Astrocyte (in vitro differentiated cells and primary cell): ENCODE results near the gene LRP1B.

Source experiments
- CTCF ChIP-seq: IDR thresholded peaks from 2 replicates; pipeline ENCODE4 v1.5.1; 2011; ENCODE audit warnings: low read depth, mild to moderate bottlenecking, inconsistent platforms, low read length, moderate library complexity; ENCODE audit not compliant: insufficient read depth
- EZH2 ChIP-seq: IDR thresholded peaks from 2 replicates; pipeline ENCODE4 v1.6.1; 2012; ENCODE audit warnings: mild to moderate bottlenecking, low read length, inconsistent platforms; ENCODE audit not compliant: insufficient read depth

- TF ChIP-seq EZH2 (no peak), CTCF (no peak)
These were observed 1641.6 kb downstream of the LRP1B start for GRCh38 chr2:140489193-140489592.
